H9 (cell line): ENCODE measurements around the gene MDGA2. TPM values are rescaled to one million over a fixed set of nuclear protein-coding genes. Genes with fewer than 3 reads are reported as not detected.

Experiments
- DNase-seq: peaks from one replicate; pipeline ENCODE4 v3.0.0-alpha.2; 2017
- H2AFZ ChIP-seq: one replicate; pipeline ENCODE4 v1.6.1; 2013; ENCODE audit warnings: mild to moderate bottlenecking, low read length, control low read depth, moderate library complexity
- H2AK5ac ChIP-seq: 2 replicates; pipeline ENCODE4 v1.6.1; 2013; ENCODE audit warnings: low read length, control low read depth, mixed read lengths; ENCODE audit not compliant: insufficient read length
- H2BK120ac ChIP-seq: one replicate; pipeline ENCODE4 v1.6.1; 2013; ENCODE audit warnings: low read depth, mild to moderate bottlenecking, low read length, control low read depth, inconsistent platforms; ENCODE audit not compliant: poor library complexity, severe bottlenecking
- H2BK12ac ChIP-seq: 2 replicates; pipeline ENCODE4 v1.6.1; 2013; ENCODE audit warnings: low read length, control low read depth, mixed read lengths, low read depth; ENCODE audit not compliant: insufficient read length
- H2BK15ac ChIP-seq: 2 replicates; pipeline ENCODE4 v1.6.1; 2013; ENCODE audit warnings: low read depth, low read length, control low read depth
- H2BK20ac ChIP-seq: one replicate; pipeline ENCODE4 v1.6.1; 2013; ENCODE audit warnings: low read depth, mild to moderate bottlenecking, low read length, control low read depth, inconsistent platforms; ENCODE audit not compliant: poor library complexity, severe bottlenecking
- H2BK5ac ChIP-seq: 2 replicates; pipeline ENCODE4 v1.6.1; 2013; ENCODE audit warnings: low read length, control low read depth, mixed read lengths; ENCODE audit not compliant: insufficient read length
- H3K14ac ChIP-seq: 2 replicates; pipeline ENCODE4 v1.6.1; 2013; ENCODE audit warnings: low read length, control low read depth; ENCODE audit not compliant: insufficient read depth
- H3K18ac ChIP-seq: 2 replicates; pipeline ENCODE4 v1.6.1; 2013; ENCODE audit warnings: low read depth, mild to moderate bottlenecking, mixed read lengths, low read length, control low read depth; ENCODE audit not compliant: insufficient read length
- H3K23ac ChIP-seq: 2 replicates; pipeline ENCODE4 v1.6.1; 2013; ENCODE audit warnings: low read length, control low read depth, mixed read lengths, low read depth; ENCODE audit not compliant: insufficient read length
- H3K23me2 ChIP-seq: 2 replicates; pipeline ENCODE4 v1.6.1; 2013; ENCODE audit warnings: low read depth, mild to moderate bottlenecking, mixed read lengths, low read length, control low read depth; ENCODE audit not compliant: insufficient read length, poor library complexity, severe bottlenecking
- H3K27ac ChIP-seq: 2 replicates; pipeline ENCODE4 v1.5.1; 2013; ENCODE audit warnings: low read length, control low read depth, mixed read lengths, low read depth; ENCODE audit not compliant: insufficient read length
- H3K27me3 ChIP-seq: 2 replicates; pipeline ENCODE4 v1.6.1; 2013; ENCODE audit warnings: low read length, control low read depth, inconsistent platforms; ENCODE audit not compliant: insufficient read depth
- H3K4ac ChIP-seq: 2 replicates; pipeline ENCODE4 v1.6.1; 2013; ENCODE audit warnings: low read depth, mild to moderate bottlenecking, control low read depth, inconsistent platforms, low read length, moderate library complexity
- H3K4me1 ChIP-seq: 2 replicates; pipeline ENCODE4 v1.6.1; 2013; ENCODE audit warnings: low read length, control low read depth, inconsistent platforms; ENCODE audit not compliant: insufficient read depth
- H3K4me2 ChIP-seq: 2 replicates; pipeline ENCODE4 v1.6.1; 2013; ENCODE audit warnings: low read length, control low read depth, mixed read lengths; ENCODE audit not compliant: insufficient read length, insufficient read depth
- H3K56ac ChIP-seq: 2 replicates; pipeline ENCODE4 v1.6.1; 2013; ENCODE audit warnings: low read depth, mild to moderate bottlenecking, mixed read lengths, low read length, control low read depth; ENCODE audit not compliant: insufficient read length
- H3K79me1 ChIP-seq: 2 replicates; pipeline ENCODE4 v1.6.1; 2013; ENCODE audit warnings: low read depth, mild to moderate bottlenecking, moderate library complexity, low read length, control low read depth, inconsistent platforms; ENCODE audit not compliant: insufficient read depth, poor library complexity, severe bottlenecking
- H3K79me2 ChIP-seq: 2 replicates; pipeline ENCODE4 v1.6.1; 2013; ENCODE audit warnings: low read length, control low read depth, inconsistent platforms; ENCODE audit not compliant: insufficient read depth
- H3K9ac ChIP-seq: 2 replicates; pipeline ENCODE4 v1.6.1; 2013; ENCODE audit warnings: low read length, control low read depth, mixed read lengths; ENCODE audit not compliant: insufficient read length; ENCODE audit errors: extremely low read depth
- H3K9me3 ChIP-seq: one replicate; pipeline ENCODE4 v1.6.1; 2013; ENCODE audit warnings: low read depth, low read length, inconsistent platforms; ENCODE audit not compliant: control insufficient read depth
- H3T11ph ChIP-seq: one replicate; pipeline ENCODE4 v1.6.1; 2013; ENCODE audit warnings: mild to moderate bottlenecking, low read length, control low read depth, inconsistent platforms
- H4K20me1 ChIP-seq: one replicate; pipeline ENCODE4 v1.6.1; 2013; ENCODE audit not compliant: control insufficient read depth, insufficient read length, insufficient read depth
- H4K5ac ChIP-seq: 2 replicates; pipeline ENCODE4 v1.6.1; 2013; ENCODE audit warnings: low read depth, mild to moderate bottlenecking, mixed read lengths, low read length, control low read depth; ENCODE audit not compliant: insufficient read length
- H4K8ac ChIP-seq: replicated peaks from 2 replicates; pipeline ENCODE4 v1.6.1; 2013; ENCODE audit warnings: low read length, control low read depth, mixed read lengths, low read depth; ENCODE audit not compliant: insufficient read length
- H4K91ac ChIP-seq: 2 replicates; pipeline ENCODE4 v1.6.1; 2013; ENCODE audit warnings: low read depth, mild to moderate bottlenecking, moderate library complexity, mixed read lengths, low read length, control low read depth; ENCODE audit not compliant: insufficient read length
- H3K27ac Mint-ChIP-seq, 3 experiments: 2 replicates in 2 of 3; 3 replicates in 1 of 3; pipeline ENCODE4 v1.8.0; 2020 to 2021; ENCODE audit warnings: mixed read lengths in 3 of 3, mild to moderate bottlenecking in 1 of 3, moderate library complexity in 1 of 3
- H3K27me3 Mint-ChIP-seq: 2 replicates; pipeline ENCODE4 v1.8.0; 2021; ENCODE audit warnings: low read depth, mild to moderate bottlenecking, moderate library complexity, mixed read lengths
- H3K36me3 Mint-ChIP-seq, 3 experiments: 2 replicates in 2 of 3; 3 replicates in 1 of 3; pipeline ENCODE4 v1.8.0; 2020 to 2021; ENCODE audit warnings: low read depth in 3 of 3, mixed read lengths in 3 of 3; ENCODE audit not compliant: insufficient read depth in 1 of 3
- H3K4me1 Mint-ChIP-seq, 2 experiments: 2 replicates each; pipeline ENCODE4 v1.8.0; 2020; ENCODE audit warnings: mixed read lengths in 2 of 2
- H3K4me3 Mint-ChIP-seq, 2 experiments: 2 replicates in 1 of 2; 3 replicates in 1 of 2; pipeline ENCODE4 v1.8.0; 2020 to 2021; ENCODE audit warnings: mild to moderate bottlenecking in 2 of 2, mixed read lengths in 2 of 2, moderate library complexity in 1 of 2
- H3K9me3 Mint-ChIP-seq, 2 experiments: 2 replicates in 1 of 2; 3 replicates in 1 of 2; pipeline ENCODE4 v1.8.0; 2020; ENCODE audit warnings: mild to moderate bottlenecking in 2 of 2, mixed read lengths in 2 of 2, moderate library complexity in 1 of 2
- WGBS: extraction: QIAGEN DNeasy Blood & Tissue Kit; methylation state at CpG from one replicate; pipeline ENCODE4 v1.1.7; 2013; ENCODE audit warnings: missing lambda C conversion rate, low lambda C conversion rate, mixed read lengths; ENCODE audit not compliant: insufficient read length; ENCODE audit errors: extremely low coverage; 5-methylcytosine and 5-hydroxymethylcytosine counted together
- total RNA-seq: library from RNA; stranded (reverse); gene quantifications from 2 replicates; pipeline ENCODE4 v1.2.1, GENCODE V29; 2021
- TF ChIP-seq, protein P1 (sequence below): fragments of 200-600 bp; sonication (generic); conservative IDR thresholded peaks from 3 replicates; pipeline ENCODE4 v1.8.0; 2021; ENCODE audit warnings: antibody characterized with exemption, mild to moderate bottlenecking

Gene MDGA2
- total RNA-seq, 1 experiment from 2014 or later, result 1.9 TPM

DNA sequence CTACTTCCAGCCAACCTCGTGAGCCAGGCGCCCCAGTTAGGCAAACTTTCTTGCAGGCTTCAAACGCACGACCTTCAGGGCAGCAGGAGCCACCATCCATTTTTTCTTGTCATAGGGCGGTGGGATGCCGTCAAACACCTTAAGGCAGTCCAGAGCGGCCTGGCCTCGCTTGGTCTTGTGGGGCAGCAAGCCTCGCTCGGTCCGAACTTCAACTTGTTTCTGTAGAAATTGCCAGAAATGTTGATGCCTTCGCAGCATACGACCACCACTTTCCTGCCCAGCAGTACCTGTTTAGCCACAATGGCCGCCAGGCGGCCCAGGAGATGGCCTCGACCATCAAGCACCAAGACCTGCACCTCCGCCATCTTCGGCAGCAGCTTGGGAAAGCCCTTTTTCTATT lies 474.7 kb downstream of the MDGA2 start:
- Histone ChIP-seq H4K8ac (no peak overlapping the region), H3K79me1 (no peaks in the 10 kb centered on the region), H2AFZ (no peak overlapping the region), H3K4me2 (no peak overlapping the region), H3K9ac (no peak overlapping the region), H4K5ac (no peak overlapping the region), H3K79me2 (no peaks in the 10 kb centered on the region), H3K4ac (no peak overlapping the region), H2BK120ac (no peak overlapping the region), H3K9me3 (no peaks in the 10 kb centered on the region), H2AK5ac (no peak overlapping the region), H3K27ac (no peak overlapping the region), H2BK15ac (no peak overlapping the region), H4K20me1 (no peaks in the 10 kb centered on the region), H3K27me3 (no peaks in the 10 kb centered on the region), H2BK20ac (no peak overlapping the region), H3T11ph (no peak overlapping the region), H3K4me1 (no peaks in the 10 kb centered on the region; the same call in 1 of the 2 replicates), H3K56ac (no peak overlapping the region), H3K23ac (no peak overlapping the region), H3K14ac (no peak overlapping the region), H3K18ac (no peak overlapping the region), H3K23me2 (no peaks in the 10 kb centered on the region), H2BK5ac (no peak overlapping the region), H4K91ac (no peak overlapping the region), H2BK12ac (no peak overlapping the region)
- DNase-seq, result no peak
- H3K9me3 Mint-ChIP-seq, result no peaks in the 10 kb centered on the region; a peak in 1 of 5 replicates
- WGBS, result no CpG with 5 or more reads among the region's 18 CpGs
- H3K27me3 Mint-ChIP-seq, result no peaks in the 10 kb centered on the region
- peaks cover 3 to 11% of the 10 kb centered on the region in 2 experiments; a peak in 3 of 4 replicates for H3K4me1 Mint-ChIP-seq
- no peak overlapping the region for H3K4me3 Mint-ChIP-seq
- TF ChIP-seq, protein P1, sequence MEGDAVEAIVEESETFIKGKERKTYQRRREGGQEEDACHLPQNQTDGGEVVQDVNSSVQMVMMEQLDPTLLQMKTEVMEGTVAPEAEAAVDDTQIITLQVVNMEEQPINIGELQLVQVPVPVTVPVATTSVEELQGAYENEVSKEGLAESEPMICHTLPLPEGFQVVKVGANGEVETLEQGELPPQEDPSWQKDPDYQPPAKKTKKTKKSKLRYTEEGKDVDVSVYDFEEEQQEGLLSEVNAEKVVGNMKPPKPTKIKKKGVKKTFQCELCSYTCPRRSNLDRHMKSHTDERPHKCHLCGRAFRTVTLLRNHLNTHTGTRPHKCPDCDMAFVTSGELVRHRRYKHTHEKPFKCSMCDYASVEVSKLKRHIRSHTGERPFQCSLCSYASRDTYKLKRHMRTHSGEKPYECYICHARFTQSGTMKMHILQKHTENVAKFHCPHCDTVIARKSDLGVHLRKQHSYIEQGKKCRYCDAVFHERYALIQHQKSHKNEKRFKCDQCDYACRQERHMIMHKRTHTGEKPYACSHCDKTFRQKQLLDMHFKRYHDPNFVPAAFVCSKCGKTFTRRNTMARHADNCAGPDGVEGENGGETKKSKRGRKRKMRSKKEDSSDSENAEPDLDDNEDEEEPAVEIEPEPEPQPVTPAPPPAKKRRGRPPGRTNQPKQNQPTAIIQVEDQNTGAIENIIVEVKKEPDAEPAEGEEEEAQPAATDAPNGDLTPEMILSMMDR, result no peak
- no peaks in the 10 kb centered on the region for H3K36me3 Mint-ChIP-seq
- H3K27ac Mint-ChIP-seq, result no peak overlapping the region
